ENCODE results near the gene RNF103. TPM values are rescaled to one million over a fixed set of nuclear protein-coding genes. Genes with fewer than 3 reads are reported as not detected.

The RNF103 gene
- total and polyA plus RNA-seq, 2 donors (not counting 1 experiment from before 2014, with no cell fraction given) = 20.3 to 20.9 TPM

DNA sequence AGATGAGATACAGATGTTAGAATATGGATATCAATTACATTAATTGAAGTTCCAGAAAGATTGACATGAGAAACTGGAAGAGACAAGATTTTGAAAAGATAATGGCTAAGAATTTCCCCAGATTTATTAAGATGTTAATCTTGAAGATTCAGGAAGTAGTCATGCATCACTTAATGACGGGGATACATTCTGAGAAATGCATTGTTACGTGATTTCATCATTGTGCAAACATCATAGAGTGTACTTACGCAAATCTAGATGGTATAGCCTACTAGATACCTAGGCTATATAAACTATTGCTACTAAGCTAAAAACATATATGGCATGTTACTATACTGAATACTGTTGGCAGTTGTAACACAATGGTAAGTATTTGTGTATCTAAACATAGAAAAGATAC is 53.6 kb downstream of the RNF103 start:
- DNase-seq (ENCODE audit: low read depth in 2 of 2) = no peak
- H3K36me3 ChIP-seq (ENCODE audit: control insufficient read depth, insufficient read depth, low read length) = no peaks in the 10 kb centered on the region

DNA sequence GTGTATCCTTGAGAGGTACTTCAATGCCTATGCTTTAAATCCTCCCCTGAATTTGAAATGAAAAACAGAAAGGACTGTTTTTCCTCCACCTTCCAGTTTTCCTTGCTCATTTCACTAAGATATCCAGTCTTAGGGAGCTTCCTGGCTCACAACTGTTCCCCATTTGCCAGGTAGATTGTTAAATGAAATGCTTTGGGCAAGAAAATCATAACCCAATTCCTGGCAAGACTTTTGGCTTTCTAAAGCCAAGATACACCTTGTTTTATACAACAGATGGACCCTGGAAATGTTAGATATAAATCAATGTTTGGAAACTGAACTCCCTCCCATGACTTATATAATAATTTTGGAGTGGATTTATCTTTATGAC is 56.9 kb downstream of the RNF103 start:
- H2AFZ ChIP-seq (ENCODE audit: low read length) = no peak overlapping the region
- H3K4me2 ChIP-seq (ENCODE audit: extremely low read depth, insufficient read depth, low read length) = no peak overlapping the region
- TF ChIP-seq, protein P1, sequence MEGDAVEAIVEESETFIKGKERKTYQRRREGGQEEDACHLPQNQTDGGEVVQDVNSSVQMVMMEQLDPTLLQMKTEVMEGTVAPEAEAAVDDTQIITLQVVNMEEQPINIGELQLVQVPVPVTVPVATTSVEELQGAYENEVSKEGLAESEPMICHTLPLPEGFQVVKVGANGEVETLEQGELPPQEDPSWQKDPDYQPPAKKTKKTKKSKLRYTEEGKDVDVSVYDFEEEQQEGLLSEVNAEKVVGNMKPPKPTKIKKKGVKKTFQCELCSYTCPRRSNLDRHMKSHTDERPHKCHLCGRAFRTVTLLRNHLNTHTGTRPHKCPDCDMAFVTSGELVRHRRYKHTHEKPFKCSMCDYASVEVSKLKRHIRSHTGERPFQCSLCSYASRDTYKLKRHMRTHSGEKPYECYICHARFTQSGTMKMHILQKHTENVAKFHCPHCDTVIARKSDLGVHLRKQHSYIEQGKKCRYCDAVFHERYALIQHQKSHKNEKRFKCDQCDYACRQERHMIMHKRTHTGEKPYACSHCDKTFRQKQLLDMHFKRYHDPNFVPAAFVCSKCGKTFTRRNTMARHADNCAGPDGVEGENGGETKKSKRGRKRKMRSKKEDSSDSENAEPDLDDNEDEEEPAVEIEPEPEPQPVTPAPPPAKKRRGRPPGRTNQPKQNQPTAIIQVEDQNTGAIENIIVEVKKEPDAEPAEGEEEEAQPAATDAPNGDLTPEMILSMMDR (conservative IDR thresholded peaks at IDR 0.05 in 1 of 2, IDR thresholded peaks at IDR 0.05 in 1 of 2; ENCODE audit: low read depth in 1 of 2, low read length in 2 of 2) = no peak
- peaks cover 9% of the 10 kb centered on the region for H3K79me2 ChIP-seq (ENCODE audit: control insufficient read depth, insufficient read depth, low read length)
- H3K27ac ChIP-seq (ENCODE audit: insufficient read depth, low read length) = no peak overlapping the region
- H4K20me1 ChIP-seq (ENCODE audit: control insufficient read depth, extremely low read depth, insufficient read depth, low read length) = no peaks in the 10 kb centered on the region
- no peak overlapping the region for H3K4me3 ChIP-seq (replicated peaks in 1 of 4; ENCODE audit: control extremely low read depth in 1 of 4, insufficient read depth in 1 of 4, low read depth in 3 of 4, low read length in 4 of 4)
- no peaks in the 10 kb centered on the region for H3K9me3 ChIP-seq (ENCODE audit: control insufficient read depth, insufficient read depth, low read depth, low read length)
- H3K27me3 ChIP-seq (ENCODE audit: control insufficient read depth, insufficient read depth, low read length) = no peaks in the 10 kb centered on the region
- DNase-seq (ENCODE audit: low read depth in 2 of 2) = no peak
- H3K4me1 ChIP-seq (ENCODE audit: control insufficient read depth, extremely low read depth, insufficient read depth, low read length) = peaks cover 3% of the 10 kb centered on the region
- no peaks in the 10 kb centered on the region for H3K36me3 ChIP-seq (ENCODE audit: control insufficient read depth, insufficient read depth, low read length)
- no peak overlapping the region for H3K9ac ChIP-seq (ENCODE audit: insufficient read depth, low read length)

More for the DNA sequence above, 53.6 kb downstream of the RNF103 start:
- H3K9me3 ChIP-seq (ENCODE audit: control insufficient read depth, insufficient read depth, low read depth, low read length) = no peaks in the 10 kb centered on the region
- TF ChIP-seq, protein P1 (conservative IDR thresholded peaks at IDR 0.05 in 1 of 2, IDR thresholded peaks at IDR 0.05 in 1 of 2; ENCODE audit: low read depth in 1 of 2, low read length in 2 of 2) = no peak
- TF ChIP-seq EZH2 (IDR thresholded peaks at IDR 0.05; ENCODE audit: low read length, missing control alignments) = no peak
- H4K20me1 ChIP-seq (ENCODE audit: control insufficient read depth, extremely low read depth, insufficient read depth, low read length) = no peaks in the 10 kb centered on the region
- no peak overlapping the region for H3K9ac ChIP-seq (ENCODE audit: insufficient read depth, low read length)
- H3K79me2 ChIP-seq (ENCODE audit: control insufficient read depth, insufficient read depth, low read length) = no peaks in the 10 kb centered on the region
- H3K4me3 ChIP-seq (replicated peaks in 1 of 4; ENCODE audit: control extremely low read depth in 1 of 4, insufficient read depth in 1 of 4, low read depth in 3 of 4, low read length in 4 of 4) = no peak overlapping the region
- no peak overlapping the region for H3K4me2 ChIP-seq (ENCODE audit: extremely low read depth, insufficient read depth, low read length)
- no peaks in the 10 kb centered on the region for H3K4me1 ChIP-seq (ENCODE audit: control insufficient read depth, extremely low read depth, insufficient read depth, low read length)
- no peak overlapping the region for H2AFZ ChIP-seq (ENCODE audit: low read length)
- H3K27ac ChIP-seq (ENCODE audit: insufficient read depth, low read length) = no peak overlapping the region
- no peaks in the 10 kb centered on the region for H3K27me3 ChIP-seq (ENCODE audit: control insufficient read depth, insufficient read depth, low read length)

DNA sequence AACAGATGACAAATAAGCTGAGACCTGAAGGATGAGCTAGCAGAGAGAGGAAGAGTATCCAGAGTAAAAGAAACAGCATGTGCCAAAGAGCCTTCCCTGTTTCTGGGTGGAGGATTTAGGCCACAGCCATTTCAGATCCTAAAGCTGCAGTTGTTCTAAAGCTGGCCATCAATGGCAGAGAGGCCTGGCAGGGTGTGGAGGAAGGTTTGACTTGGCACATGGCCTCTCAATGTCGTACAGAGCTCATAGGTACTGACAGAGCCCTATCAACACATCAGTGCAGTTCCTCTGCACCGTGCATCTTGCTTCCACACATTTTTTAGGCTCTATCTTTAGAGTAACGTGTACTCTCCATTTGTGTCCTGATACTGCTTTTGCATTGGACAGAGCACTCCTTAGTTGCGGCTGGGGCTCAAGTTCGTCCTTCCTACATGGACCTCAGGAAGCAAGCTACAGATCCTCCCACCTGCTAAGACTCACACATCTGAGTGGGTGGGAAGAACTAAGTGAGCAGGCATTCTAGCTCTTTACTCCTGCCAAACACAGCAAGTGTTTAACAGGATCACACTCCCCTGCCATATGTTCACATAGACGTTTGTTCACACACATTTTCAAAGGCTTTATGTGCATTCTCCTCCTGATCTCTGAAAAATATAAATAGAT is 57.4 kb downstream of the RNF103 start:
- Histone ChIP-seq H3K4me2 (ENCODE audit: extremely low read depth, insufficient read depth, low read length) (no peak overlapping the region), H3K36me3 (ENCODE audit: control insufficient read depth, insufficient read depth, low read length) (no peaks in the 10 kb centered on the region), H3K79me2 (ENCODE audit: control insufficient read depth, insufficient read depth, low read length) (peaks cover 13% of the 10 kb centered on the region), H3K4me3 (replicated peaks in 1 of 4; ENCODE audit: control extremely low read depth in 1 of 4, insufficient read depth in 1 of 4, low read depth in 3 of 4, low read length in 4 of 4) (no peak overlapping the region), H4K20me1 (ENCODE audit: control insufficient read depth, extremely low read depth, insufficient read depth, low read length) (no peaks in the 10 kb centered on the region), H3K9ac (ENCODE audit: insufficient read depth, low read length) (no peak overlapping the region), H3K9me3 (ENCODE audit: control insufficient read depth, insufficient read depth, low read depth, low read length) (no peaks in the 10 kb centered on the region), H2AFZ (ENCODE audit: low read length) (no peak overlapping the region), H3K4me1 (ENCODE audit: control insufficient read depth, extremely low read depth, insufficient read depth, low read length) (peaks cover 3% of the 10 kb centered on the region), H3K27me3 (ENCODE audit: control insufficient read depth, insufficient read depth, low read length) (no peaks in the 10 kb centered on the region), H3K27ac (ENCODE audit: insufficient read depth, low read length) (no peak overlapping the region)
- DNase-seq (ENCODE audit: low read depth in 2 of 2) = peak in 1 of 2 donors; percentile 18
- TF ChIP-seq, protein P1 (conservative IDR thresholded peaks at IDR 0.05 in 1 of 2, IDR thresholded peaks at IDR 0.05 in 1 of 2; ENCODE audit: low read depth in 1 of 2, low read length in 2 of 2) = no peak
- TF ChIP-seq EZH2 (IDR thresholded peaks at IDR 0.05; ENCODE audit: low read length, missing control alignments) = no peak

Data from fibroblast of lung (primary cell).